Measurements from ENCODE around the gene MAK.
"Not testable (repeated sequence)": the region's sequence is repeated elsewhere in the genome, so short reads cannot be mapped to it uniquely, and the experiment has no call there.

MAK gene

DNA sequence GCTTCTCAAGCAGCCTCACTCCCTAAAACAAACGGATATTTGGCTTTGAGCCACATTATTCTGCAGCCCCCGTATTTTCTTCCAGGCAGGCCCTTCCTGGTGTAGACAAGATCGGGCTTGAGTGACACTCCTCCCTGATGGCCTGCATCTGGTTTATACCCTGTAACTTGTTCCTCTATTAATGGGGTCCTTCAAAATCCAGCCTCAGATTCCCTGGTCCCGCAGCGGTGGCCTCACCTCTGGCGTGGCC is 115.8 kb downstream of the MAK start:
- no peak for DNase-seq

DNA sequence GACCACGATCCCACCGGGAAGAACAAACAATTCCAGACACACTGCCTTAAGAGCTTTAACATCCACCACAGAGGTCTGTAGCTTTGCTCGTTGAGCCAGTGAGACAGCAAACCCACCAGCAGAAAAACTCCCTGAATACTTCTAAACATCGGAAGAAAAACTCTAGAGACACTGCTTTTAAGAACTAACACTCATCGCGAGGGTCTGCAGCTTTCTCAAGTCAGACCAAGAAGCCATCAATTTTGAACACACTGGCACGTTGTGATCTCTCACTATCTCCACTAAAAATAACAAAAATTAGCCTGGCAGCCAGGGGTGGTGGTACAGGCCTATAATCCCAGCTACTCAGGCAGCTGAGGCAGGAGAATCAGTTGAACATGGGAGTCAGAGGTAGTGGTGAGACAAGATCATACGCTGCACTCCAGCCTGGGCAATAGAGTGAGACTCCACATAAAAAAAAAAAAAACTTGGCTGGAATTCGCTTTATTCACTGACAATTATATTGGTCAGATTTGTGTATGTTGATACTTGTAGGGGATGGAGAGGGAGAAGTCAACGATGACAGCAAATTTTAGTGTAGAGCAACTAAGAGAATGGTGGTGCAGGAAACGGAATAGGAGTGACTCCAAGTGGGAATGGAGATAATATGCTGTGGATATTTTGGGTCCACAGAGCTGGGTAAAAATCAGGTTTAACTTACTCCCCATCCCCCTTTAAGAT is 116.3 kb downstream of the MAK start:
- no peak for DNase-seq

DNA sequence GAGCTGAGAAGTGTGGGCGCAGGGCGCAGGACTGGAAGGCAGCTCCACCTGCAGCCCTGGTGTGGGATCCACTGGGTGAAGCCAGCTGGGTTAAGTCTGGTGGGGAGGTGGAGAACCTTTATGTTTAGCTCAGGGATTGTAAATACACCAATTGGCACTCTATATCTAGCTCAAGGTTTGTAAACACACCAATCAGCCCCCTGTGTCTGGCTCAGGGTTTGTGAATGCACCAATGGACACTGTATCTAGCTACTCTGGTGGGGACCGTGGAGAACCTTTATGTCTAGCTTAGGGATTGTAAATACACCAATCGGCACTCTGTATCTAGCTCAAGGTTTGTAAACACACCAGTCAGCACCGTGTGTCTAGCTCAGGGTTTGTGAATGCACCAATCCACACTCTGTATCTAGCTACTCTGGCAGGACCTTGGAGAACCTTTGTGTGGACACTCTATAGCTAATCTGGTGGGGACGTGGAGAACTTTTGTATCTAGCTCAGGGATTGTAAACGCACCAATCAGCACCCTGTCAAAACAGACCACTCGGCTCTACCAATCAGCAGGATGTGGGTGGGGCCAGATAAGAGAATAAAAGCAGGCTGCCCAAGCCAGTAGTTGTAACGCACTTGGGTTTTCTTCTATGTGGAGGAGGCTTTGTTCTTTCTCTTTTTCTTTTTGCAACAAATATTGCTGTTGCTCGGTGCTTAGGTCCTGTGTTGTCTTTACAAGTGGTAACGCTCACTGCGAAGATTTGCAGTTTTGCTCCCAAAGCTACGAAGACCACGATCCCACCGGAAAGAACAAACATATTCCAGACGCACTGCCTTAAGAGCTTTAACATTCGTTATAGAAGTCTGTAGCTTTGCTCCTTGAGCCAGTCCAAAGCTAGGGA is 117.1 kb downstream of the MAK start:
- DNase-seq: not testable (repeated sequence)

DNA sequence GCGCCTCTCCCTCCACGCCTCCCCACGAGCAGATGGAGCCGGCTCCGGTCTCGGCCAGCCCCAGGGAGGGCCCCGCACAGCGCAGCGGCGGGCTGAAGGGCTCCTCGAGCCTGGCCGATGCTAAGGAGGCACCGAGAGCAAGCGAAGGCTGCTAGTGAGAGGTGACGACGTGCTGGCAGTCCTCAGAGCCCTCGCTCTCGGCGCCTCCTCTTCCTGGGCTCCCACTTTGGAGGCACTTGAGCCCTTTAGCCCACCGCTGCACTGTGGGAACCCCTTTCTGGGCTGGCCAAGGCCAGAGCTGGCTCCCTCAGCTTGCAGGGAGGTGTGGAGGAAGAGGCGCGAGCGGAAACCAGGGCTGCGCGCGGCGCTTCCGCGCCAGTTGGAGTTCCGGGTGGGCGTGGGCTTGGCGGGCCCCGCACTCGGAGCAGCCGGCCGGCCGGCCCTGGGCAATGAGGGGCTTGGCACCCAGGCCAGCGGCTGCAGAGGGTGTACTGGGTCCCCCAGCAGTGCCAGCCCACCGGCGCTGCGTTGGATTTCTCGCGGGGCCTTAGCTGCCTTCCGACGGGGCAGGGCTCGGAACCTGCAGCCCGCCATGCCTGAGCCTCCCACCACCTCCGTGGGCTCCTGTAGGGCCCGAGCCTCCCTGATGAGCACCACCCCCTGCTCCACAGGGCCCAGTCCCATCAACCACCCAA is 117.9 kb downstream of the MAK start:
- DNase-seq: peak; percentile 29 to 53

DNA sequence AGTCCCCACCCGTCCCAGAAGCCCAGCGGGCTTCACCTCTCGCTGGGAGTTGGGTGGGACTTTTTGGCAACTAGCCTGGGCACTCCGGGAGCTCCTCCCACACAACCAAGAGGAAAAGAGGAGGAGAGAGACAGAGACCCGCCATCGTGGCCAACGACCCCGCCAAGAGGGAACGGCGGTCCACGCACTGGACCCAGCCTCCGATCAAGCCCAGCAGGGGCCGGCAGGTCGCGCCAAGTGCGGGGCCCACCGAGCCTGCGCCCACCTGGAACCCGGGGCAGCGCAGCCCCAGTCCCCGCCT is 118.4 kb downstream of the MAK start:
- no peak for DNase-seq

DNA sequence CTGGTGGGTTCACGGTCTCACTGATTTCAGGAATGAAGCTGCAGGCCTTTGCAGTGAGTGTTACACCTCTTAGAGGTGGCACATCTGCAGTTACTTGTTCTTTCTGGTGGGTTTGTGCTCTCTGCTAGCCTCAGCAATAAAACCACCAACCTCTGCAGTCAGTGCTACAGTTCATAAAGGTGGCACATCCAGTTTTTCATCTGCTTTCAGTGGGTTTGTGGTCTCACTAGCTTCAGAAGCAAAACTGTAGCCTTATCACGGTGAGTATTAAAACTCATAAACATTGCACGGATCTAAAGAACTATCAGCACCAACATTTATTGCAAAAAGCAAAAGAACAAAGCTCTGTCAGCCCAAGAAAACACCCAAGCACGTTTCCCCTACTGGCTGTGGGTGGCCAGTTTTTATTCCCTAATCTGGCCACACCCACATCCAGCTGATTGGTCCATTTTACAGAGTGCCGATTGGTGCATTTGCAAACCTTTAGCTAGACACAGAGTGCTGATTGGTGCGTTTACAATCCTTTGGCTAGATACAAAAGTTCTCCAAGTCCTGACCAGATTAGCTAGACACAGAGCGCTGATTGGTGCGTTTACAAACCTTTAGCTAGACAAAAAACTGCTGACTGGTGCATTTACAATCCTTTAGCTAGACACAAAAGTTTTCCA is 118.9 kb downstream of the MAK start:
- DNase-seq: peak in 1 of 2 experiments; percentile 19

DNA sequence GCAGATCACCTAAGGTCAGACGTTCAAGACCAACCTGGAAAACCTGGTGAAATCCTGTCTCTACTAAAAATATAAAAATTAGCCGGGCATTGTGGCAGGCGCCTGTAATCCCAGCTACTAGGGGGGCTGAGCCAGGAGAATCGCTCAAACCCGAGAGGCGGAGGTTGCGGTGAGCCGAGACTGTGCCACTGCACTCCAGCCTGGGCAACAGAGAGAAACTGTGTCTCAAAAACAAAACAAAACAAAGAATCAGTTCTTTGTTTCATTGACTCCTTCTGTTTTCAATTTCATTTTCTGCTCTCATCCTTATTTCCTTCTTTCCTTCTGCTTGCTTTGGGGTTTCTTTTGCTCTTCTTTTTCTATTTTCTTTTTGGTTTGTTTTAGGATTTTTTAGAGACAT is 124.4 kb downstream of the MAK start:
- DNase-seq: no peak

All from AML-193 (cell line).